ENCODE results near the gene NMT1.
"Not testable (repeated sequence)": the region's sequence is repeated elsewhere in the genome, so short reads cannot be mapped to it uniquely, and the experiment has no call there.

NMT1 gene

DNA sequence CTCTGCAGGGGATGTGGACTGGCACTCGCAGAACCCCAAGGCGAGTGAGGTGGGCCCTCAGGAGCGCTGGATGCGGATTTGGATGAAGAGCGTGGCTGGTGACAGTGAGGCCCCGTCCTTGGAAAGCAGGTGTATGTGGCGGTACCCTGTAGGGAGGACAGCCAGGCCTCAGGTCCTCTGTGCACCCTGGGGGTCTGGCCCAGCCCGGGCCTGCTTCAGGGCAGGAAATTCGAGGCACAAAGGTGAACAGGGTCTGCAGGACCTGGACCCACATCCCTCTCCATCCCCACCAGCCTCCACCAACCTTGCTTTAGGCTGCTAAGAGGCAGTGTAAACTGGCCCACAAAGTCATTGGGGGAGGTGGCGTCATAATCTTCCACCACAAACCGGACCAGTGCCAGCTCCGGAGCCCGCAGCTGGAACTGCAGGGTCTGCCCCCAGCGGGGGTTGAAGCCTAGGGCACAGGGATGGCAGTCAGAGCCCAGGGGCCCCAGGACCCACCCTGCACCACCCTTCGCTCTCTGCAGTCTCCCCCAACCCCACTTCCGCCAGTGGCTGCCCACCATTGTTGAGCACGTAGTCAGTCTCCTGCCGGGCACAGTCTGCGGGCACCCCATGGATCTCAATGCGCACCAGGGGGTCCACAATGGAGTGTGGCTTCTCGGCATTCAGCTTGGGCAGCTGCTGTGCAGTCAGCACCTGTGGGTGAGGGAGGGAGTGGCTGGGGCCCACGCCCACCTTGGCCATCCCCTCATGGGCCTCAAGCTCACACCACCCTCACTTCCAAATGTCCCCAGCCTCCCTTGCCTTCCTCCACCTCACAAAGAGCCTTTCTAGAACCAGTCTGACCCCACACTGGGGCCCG, 51.7 kb downstream of the NMT1 start:
- no peak for DNase-seq
- intact Hi-C loops (cut with DNase I): no loop called here

DNA sequence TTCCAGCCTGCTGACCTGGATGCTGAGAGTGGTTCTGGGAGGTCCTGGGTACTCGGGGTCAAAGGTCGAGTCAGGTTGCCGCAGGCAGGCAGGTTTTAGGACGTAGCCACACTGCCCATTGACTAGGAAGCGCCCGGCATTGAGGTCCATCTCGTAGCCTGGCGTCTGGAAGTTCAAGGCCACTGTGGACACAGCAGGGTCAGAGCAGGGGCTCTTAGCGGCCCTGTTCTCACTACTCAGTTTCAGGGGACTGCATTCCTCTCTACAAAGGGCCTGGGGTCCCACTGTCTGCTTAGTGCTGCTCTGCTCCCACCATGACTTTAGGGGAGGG, 52.3 kb downstream of the NMT1 start:
- DNase-seq: no peak
- intact Hi-C loops (cut with DNase I): no loop called here

DNA sequence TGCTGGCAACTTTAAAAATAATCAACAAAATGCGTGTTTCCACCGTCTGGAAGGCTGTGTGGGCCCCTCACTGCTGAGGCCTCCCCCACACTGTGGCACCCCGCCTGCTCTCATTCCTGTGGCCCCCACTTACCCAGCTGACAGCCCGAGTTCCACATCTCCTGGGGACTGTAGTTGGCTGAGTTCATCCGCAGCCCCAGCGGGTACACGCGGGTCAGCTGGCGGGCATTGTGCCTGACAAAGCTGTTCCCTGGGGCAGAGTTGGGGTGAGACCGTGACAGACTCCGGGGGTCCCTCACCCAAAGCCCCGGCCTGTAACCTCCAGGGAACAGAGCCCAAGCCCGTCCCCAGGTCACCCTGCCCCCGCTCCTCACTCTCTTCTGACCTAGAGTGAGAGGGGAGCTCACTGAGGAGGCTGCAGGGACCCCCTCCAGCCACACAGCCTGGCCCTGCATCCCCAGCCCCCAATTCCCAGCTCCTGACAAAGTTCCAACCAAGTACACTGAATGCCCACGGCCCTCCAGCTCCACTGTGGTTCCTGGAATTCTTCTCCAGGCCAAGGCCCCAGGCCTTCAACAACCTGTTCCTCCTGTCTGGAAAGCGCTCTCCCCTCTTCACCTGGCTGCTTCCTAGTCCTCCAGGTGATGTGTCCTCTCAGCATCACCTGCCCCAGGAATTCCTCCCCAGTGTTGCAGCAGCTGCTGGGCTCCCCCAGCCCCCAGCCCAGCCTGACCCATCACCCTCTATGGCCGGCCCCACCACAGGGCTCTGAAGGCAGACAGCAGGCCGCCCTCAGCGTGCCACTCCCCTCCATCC, 53.2 kb downstream of the NMT1 start:
- DNase-seq: no peak
- intact Hi-C loops (cut with DNase I): no loop called here

DNA sequence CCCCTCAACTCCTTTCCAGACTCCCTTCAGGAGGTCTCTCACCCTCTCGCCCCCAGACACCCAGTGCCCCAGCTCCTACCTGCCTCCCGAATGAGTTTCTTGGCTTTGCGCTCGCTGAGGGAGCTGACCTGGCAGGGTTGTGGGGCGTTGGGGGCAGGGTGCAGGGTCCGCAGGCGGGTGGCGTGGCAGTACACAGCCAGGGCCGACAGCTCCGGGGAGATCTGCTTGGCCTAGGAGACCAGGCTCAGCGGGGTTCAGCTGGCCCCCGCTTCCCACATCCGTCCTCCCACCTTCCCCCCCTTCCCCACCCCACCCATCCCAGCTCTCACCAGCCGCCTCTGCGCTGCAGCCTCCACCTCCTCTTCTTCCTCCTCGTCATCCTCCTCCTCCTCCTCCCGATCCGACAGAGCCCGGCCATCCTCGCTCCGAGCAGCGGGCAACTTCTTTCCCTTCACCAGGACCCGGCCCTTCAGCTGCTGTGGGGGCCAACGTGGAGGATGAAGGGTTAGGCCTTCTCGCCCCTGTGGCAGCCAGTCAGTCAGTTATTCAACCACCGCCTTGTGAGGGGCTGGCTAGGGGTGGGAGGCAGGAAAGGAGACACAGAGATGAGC, 54.0 kb downstream of the NMT1 start:
- intact Hi-C loops (cut with DNase I): no loop called here

DNA sequence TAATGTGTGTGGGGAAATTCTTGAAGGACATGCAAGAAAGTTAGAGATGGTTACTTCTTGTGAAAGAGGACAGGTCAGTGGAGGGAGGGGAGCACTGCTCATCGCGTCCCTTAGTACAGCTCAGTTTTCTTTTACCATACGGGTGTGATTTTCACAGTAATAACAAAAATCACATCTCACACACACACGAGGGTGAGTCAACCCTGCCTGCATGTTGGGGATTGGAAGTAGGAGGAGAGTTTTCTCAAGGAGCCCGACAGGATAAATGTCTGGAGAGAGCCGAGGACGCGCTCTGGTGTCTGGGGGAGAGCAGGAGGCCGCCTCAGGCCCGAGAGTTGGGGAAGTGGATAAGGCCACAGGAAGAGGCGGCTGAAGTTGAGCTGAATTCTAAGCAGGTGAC, 54.8 kb downstream of the NMT1 start:
- peak in 12 of 42 donors; percentile 23 to 67 (median 44) for DNase-seq
- intact Hi-C loops (cut with DNase I): no loop called here

More for the DNA sequence above, 54.0 kb downstream of the NMT1 start:
- DNase-seq: no peak

DNA sequence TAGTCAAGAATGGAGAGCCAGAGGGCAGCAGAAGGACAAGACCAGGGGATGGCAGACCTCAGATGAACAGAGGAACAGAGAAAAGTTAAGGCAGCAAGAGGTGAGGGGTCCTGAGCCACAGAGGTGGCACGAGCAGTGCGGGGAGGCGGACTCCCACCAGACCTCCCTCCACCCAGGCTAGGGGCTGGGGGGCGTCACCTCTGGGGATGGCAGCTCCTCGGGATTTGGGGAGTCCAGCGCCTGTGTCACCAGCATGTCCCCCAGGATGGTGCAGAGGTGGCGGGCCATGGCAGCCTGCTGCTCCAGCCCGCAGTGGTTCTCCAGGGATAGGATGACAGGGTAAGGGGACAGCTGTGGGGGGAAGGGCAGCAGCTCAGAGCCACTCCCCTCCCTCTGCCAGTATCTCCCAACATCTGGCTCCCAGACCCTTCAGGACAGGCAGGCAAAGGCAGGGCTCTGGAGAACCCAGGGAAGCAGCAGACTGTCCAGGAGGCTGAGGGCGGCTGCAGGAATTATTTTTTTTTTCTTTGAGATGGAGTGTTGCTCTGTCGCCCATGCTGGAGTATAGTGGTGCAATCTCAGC, 55.4 kb downstream of the NMT1 start:
- no peak for DNase-seq
- intact Hi-C loops (cut with DNase I): no loop called here

DNA sequence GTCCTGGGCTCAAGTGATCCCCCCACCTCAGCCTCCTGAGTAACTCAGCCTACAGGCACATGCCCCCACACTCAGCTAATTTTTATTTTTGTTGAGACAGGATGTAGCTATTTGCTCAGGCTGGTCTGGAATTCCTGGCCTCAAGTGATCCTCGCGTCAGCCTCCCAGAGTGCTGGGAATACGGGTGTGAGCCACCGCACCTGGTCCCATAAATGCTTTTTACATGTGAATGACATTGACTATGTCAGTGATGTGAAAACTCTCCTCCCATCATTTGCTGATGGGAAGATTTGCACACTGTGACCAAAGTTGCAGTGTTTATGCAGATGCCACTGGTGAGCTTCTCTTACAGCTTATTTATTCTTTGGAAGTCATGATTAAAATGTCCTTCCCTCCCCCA, 56.2 kb downstream of the NMT1 start:
- intact Hi-C loops (cut with DNase I): no loop called here
- DNase-seq: no peak

DNA sequence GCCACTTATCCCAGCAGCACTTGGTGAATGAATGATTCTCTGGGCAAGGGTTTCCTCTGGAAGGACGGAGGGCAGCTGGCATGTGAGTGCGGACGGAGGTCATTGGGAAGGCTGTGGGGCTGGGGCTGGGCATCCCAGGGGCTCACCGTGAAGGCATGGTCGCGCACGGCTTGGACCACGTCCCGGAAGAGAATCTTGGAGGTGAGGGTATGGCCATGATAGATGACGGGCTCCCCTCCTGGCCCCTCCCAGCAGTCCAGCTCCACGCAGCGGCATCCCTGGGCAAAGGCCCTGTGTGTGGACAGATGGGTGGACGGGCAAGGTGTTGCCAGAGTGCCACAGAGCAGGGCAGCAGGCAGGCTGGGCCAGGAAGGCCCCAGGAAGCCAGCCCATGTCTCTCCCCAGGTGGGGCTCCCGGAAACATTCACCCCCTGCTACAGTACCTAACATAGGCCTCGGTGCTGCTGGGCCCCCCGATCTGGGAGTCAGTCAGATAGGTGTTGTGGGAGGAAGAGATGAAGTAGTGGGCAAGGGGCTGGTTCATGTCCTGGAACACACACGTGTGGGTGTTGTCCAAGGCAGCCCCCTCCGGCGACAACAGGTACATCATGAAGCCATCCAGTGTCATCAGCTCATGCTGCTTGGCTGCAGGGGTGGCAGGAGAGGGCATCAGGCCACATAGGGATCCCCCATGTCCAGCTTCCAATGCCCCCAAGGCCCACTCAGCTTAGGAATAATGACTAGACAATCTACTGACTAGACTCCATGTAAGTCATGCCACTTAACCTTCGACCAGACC, 56.9 kb downstream of the NMT1 start:
- no peak for DNase-seq
- intact Hi-C loops (cut with DNase I): no loop called here

DNA sequence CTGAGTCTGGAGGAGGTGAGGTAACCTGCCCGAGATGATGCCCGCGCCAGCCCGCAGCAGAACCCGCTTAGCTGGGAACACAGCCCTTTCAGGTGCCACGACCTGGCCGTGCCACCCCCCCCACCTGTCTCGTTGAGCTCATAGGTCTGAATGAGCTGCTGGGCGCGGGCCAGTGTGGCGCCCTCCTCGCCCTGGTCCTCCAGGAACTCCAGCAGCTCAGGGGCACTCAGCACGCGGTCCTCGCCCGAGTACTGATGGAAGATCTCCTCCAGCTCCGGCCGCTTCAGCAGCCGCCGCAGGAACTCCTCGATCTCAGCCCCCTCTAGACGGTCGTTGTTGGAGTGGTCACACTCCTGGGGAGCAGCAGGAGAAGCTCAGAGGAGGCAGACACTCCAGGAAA, 57.6 kb downstream of the NMT1 start:
- intact Hi-C loops (cut with DNase I): no loop called here
- DNase-seq: no peak

DNA sequence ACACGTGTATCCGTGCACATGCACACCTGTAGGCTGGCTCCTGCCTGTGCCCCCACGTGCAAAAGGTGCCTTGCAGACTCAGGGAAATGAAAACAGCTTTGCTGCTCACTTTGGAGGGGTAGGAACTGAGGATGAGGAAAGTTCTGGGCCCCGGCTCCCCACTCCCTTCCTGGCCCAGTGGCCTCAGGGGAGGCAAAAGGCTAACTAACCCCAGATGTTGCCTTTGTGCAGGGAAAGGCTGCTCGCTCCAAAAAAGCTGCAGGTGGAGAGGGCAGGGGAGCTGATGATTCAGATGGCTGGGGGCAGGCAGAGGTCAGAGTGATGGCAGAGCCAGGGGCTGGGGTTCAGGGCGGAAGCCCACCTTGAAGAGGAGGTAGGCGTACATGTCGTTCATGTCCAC, 58.8 kb downstream of the NMT1 start:
- no peak for DNase-seq
- intact Hi-C loops (cut with DNase I): no loop called here

DNA sequence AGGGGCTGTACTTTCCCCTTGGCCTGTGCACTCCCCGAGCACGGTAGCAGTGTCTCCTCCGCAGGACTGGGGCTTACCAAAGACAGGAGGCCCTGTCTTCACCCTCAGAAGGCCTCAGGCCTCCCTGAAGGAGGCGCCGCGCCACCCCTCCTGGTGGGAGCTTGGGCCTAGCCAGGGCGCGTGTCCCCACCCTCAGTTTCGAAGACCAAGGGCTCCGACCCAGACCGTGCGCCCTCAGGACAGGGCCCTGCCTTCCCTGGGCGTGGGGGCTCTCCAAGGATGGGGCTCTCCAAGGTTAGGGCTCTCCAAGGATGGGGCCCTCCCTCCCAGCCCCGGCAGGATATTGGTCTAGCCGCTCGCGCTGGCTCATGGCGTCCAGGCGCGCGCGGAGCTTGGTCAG, 59.4 kb downstream of the NMT1 start:
- intact Hi-C loops (cut with DNase I): no loop called here

DNA sequence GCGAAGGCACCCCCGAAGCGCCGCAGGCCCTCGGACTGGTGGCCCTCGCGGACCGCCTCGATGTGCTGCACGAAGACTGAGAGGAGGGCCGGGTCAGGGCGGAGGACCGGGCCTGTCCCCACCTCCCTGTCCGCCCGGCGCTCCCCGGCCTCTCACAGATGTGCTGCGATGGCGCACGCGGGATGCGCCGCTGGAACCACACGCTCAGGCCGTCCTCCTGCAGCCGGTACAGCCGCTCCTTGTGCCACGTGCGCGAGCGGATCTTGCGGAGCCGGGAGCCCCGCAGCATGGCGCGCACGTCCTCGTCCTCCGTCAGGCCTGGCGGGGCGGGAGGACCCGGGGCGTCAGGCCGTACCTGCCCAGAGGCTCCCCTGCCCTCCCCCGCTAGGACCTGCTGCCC, 59.9 kb downstream of the NMT1 start:
- no peak for DNase-seq
- intact Hi-C loops (cut with DNase I): no loop called here

More for the DNA sequence above, 59.4 kb downstream of the NMT1 start:
- DNase-seq: no peak

DNA sequence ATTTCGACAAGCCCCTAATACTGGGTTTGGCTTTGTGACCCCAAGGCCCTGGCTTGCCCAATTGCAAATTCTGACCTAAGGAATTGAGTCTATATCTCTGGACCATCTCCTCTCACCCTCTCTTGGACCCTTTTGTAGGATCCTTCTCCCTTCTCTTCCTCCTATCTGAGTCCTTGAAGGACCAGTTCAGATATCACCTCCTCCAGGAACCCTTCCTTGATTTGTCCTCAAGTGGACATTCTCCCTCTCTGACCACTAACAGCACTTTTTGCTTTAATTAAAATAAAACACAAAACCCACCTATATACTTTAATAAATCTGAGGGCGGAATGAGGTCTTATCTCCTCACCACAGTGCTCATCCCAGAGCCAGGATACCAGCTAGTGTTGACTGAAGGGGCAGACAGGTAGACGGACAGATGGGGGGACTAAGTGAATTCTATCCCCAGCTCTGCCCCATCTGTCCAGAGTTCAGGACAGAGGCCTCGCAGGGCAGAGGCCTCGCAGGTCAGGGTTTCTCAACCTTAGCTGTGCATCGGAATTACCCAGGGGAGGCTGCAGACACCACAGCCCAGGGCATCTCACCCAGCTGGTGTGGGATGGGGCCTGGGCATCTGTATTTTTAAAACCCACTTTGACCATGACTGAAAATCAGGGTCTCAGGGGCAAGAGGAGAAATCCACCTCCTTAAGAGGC, 62.1 kb downstream of the NMT1 start:
- DNase-seq: no peak
- intact Hi-C loops (cut with DNase I): no loop called here

DNA sequence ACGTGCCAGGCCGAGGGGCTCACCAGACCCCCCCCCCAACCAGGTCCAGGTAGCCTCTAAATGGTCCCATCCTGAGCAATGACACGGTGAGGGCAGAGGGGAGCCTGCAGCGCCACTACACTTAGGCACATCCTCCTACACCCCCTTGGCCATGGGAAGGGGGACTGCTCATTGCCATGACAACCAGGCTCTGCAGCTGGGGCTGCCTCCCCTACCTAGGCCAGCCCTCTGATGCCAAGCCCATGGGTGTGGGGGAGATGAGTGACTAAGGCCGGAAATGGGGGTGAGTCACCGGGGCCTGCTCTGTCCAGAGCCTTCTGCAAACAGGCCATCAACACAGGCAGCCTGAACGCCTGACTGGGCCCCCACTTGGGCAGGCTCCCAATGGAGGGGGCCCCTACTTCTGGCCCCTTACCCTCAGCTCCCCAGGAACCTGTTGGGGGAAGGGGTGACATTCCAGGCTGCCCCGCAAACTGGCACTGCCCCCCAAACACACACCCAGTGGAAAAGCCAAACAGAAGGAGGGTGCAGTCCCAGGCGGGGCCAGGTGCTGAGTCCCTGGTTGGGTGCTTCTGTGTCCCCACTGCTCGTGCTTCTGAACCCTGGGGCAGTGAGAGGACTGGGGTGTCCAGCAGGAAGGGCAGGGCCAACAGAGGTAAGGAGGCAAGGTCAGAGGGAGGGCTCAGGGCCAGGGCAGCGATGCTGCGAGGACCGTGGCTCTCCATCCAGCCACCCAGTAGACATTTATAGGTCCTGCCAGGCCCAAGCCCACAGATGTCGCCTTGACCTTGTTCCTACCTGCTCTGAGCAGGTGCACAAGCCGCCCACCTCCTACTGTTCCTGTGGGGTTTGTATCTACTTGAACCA, 63.0 kb downstream of the NMT1 start:
- intact Hi-C loops (cut with DNase I): no loop called here
- DNase-seq: peak in 1 of 42 donors; percentile 14

DNA sequence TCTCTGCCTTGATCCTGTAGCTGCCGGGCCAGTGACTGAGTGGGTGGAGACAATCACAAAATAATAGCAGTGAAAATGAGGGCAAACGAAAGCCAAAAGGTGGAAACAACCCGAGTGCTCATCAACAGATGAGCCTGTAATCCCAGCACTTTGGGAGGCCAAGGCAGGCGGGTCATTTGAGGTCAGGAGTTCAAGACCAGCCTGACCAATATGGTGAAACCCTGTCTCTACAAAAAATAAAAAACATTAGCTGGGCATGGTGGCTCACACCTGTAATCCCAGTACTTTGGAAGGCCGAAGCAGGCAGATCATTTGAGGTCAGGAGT, 63.6 kb downstream of the NMT1 start:
- intact Hi-C loops (cut with DNase I); DNase-seq: not testable (repeated sequence)

DNA sequence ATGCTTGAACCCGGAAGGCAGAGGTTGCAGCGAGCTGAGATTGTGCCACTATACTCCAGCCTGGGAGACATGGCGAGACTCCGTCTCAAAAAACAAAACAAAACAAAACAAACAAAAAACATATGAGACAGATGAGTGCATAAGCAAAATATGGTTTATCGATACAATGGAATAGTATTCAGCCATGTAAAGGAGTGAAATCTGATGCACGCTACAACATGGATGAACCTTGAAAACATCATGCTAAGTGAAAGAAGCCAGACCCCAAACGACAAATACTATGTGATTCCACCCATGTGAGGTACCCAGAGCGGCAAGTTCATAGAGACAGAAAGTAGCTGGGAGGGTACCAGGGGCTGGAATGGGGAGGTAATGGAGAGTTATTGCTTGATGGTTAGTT, 64.4 kb downstream of the NMT1 start:
- intact Hi-C loops (cut with DNase I): no loop called here
- no peak for DNase-seq

DNA sequence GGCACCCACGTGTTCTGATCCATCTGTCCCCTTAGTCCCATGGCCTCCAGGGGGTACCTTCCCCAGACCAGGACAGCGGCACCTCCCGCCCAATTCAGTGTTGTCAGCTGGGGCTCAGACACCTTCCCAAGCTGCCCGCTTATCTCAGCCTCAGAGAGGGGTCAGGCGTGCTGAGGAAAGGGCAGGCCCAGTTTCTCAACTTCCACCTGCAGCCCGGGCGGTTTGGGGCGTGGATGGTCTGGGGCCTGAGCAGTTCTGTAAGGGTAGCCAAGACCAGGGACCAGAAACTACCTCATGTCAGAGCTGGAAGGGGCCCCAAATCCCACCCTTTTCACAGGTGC, 66.1 kb downstream of the NMT1 start:
- intact Hi-C loops (cut with DNase I): no loop called here
- no peak for DNase-seq
